Neural cell (in vitro differentiated cells): ENCODE data around the gene RPS17. TPM values are rescaled to one million over a fixed set of nuclear protein-coding genes. Genes with fewer than 3 reads are reported as not detected.
"Not testable (repeated sequence)": the region's sequence is repeated elsewhere in the genome, so short reads cannot be mapped to it uniquely, and the experiment has no call there.

Source experiments
- H2AFZ ChIP-seq: fragments of 200-600, 300-800 bp; sonication (generic), shearing (Covaris generic); 2 replicates; pipeline ENCODE4 v1.6.0; 2014; ENCODE audit warnings: low read depth, mild to moderate bottlenecking, antibody characterized with exemption, low read length, moderate library complexity
- H3F3A ChIP-seq: fragments of 200-600 bp; shearing (Covaris generic); 2 replicates; pipeline ENCODE4 v1.6.1; 2016; ENCODE audit warnings: mild to moderate bottlenecking, moderate library complexity, mixed read lengths, antibody characterized with exemption, low read length; ENCODE audit not compliant: insufficient read depth, poor library complexity, severe bottlenecking
- H3K27ac ChIP-seq: fragments of 200-600, 300-800 bp; sonication (generic), shearing (Covaris generic); 2 replicates; pipeline ENCODE4 v1.5.1; 2014; ENCODE audit warnings: mild to moderate bottlenecking, low read length, moderate library complexity
- H3K27me3 ChIP-seq: fragments of 300-800, 200-600 bp; sonication (generic), shearing (Covaris generic); 2 replicates; pipeline ENCODE4 v1.6.0; 2014; ENCODE audit warnings: mild to moderate bottlenecking, low read depth, low read length, moderate library complexity; ENCODE audit not compliant: insufficient read depth
- H3K36me3 ChIP-seq: fragments of 300-800, 200-600 bp; sonication (generic), shearing (Covaris generic); 2 replicates; pipeline ENCODE4 v1.5.1; 2014; ENCODE audit warnings: mild to moderate bottlenecking, antibody characterized with exemption, low read length, moderate library complexity; ENCODE audit not compliant: insufficient read depth
- H3K4me2 ChIP-seq: fragments of 300-800, 200-600 bp; sonication (generic), shearing (Covaris generic); 2 replicates; pipeline ENCODE4 v1.6.0; 2014; ENCODE audit warnings: mild to moderate bottlenecking, low read length
- H3K4me3 ChIP-seq: fragments of 300-800, 200-600 bp; sonication (generic), shearing (Covaris generic); 2 replicates; pipeline ENCODE4 v1.5.1; 2014; ENCODE audit warnings: mild to moderate bottlenecking, low read length, moderate library complexity
- H3K79me2 ChIP-seq: fragments of 200-600 bp; shearing (Covaris generic); replicated peaks from 2 replicates; pipeline ENCODE4 v1.6.0; 2014; ENCODE audit warnings: mild to moderate bottlenecking, low read length, moderate library complexity; ENCODE audit not compliant: insufficient read depth
- H3K9ac ChIP-seq: fragments of 300-800, 200-600 bp; sonication (generic), shearing (Covaris generic); 2 replicates; pipeline ENCODE4 v1.6.1; 2016; ENCODE audit warnings: mild to moderate bottlenecking, low read length, mixed read lengths
- H3K9me2 ChIP-seq: fragments of 200-600 bp; shearing (Covaris generic); 2 replicates; pipeline ENCODE4 v1.6.1; 2016; ENCODE audit warnings: mild to moderate bottlenecking, low read length, mixed read lengths; ENCODE audit not compliant: insufficient read depth
- H3K9me3 ChIP-seq: fragments of 200-600, 300-800 bp; sonication (generic), shearing (Covaris generic); 2 replicates; pipeline ENCODE4 v1.6.1; 2016; ENCODE audit warnings: mild to moderate bottlenecking, mixed run types, low read length, moderate library complexity, mixed read lengths
- H4K20me1 ChIP-seq: fragments of 200-600 bp; shearing (Covaris generic); 2 replicates; pipeline ENCODE4 v1.6.1; 2016; ENCODE audit warnings: mild to moderate bottlenecking, mixed run types; ENCODE audit not compliant: insufficient read depth
- polyA plus RNA-seq: library from polyadenylated mRNA; depleted of rRNA; stranded (reverse); fragments of >200 nt; gene quantifications from 2 replicates; pipeline ENCODE4 v1.2.3, GENCODE V29; 2014

Gene RPS17
- polyA plus RNA-seq, 1 donor from 2014 or later: 2,561 TPM

GRCh38 chr15:82487045-82487444 is 53.2 kb downstream of the RPS17 start:
- H3K36me3 ChIP-seq, H3K9ac ChIP-seq, H3K79me2 ChIP-seq, H3K4me3 ChIP-seq, H2AFZ ChIP-seq, H3K9me2 ChIP-seq, H3K27me3 ChIP-seq, H3F3A ChIP-seq, H3K4me2 ChIP-seq, H3K27ac ChIP-seq, H3K9me3 ChIP-seq, H4K20me1 ChIP-seq: not testable (repeated sequence)

Other genes with a start within 250 kb of the RPS17 start
- gene GOLGA6L10, start 191.0 kb downstream of the RPS17 start, polyA plus RNA-seq: 7.4 and 7.9 TPM in 2 replicates
- 27.5 and 27.7 TPM in 2 replicates for gene GOLGA6L9, start 110.6 kb downstream of the RPS17 start, polyA plus RNA-seq
- 0.61 and 1.3 TPM in 2 replicates for gene CPEB1, start 106.9 kb upstream of the RPS17 start, polyA plus RNA-seq
- gene AP3B2, start 169.4 kb upstream of the RPS17 start, polyA plus RNA-seq: 64.2 and 81.9 TPM in 2 replicates